SK-N-SH (cell line): ENCODE results near the gene RXYLT1.

Experiments used
- ELF1 ChIP-seq: IDR thresholded peaks from 2 replicates; pipeline ENCODE4 v1.4.0; 2012
- USF2 ChIP-seq: fragments of 150-350 bp; IDR thresholded peaks from 2 replicates; pipeline ENCODE4 v1.6.1; 2017; ENCODE audit warnings: antibody characterized with exemption, low read length, low read depth, borderline replicate concordance

- TF ChIP-seq ELF1, result no peak
- TF ChIP-seq USF2, result no peak
Observed at GRCh38 chr12:63820427-63820826, 40.7 kb downstream of the RXYLT1 start.
